ENCODE data around the gene PPY.
"Not testable (repeated sequence)": the region's sequence is repeated elsewhere in the genome, so short reads cannot be mapped to it uniquely, and the experiment has no call there.

Gene PPY

DNA sequence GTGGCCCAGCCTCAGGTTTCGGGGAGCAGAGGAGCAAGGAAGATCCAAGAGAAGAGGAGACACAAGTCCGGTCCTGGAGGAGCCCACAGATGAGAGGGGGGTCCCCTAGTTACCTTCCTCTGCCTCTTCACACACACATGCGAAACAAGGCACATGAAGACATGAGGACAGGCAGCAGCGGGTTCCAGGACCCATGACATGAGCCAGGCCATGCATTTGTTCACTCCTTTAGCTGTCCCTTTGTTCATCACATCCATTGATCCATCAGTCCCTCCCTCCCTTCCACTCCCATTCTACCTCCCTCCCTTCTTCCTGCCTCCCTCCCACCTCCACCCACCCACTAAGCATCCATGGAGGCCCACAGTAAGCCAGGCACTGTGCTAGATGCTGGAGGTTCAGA is 9.4 kb downstream of the PPY start:
- DNase-seq, result no peak
- TF ChIP-seq POLR2A (IDR thresholded peaks at IDR 0.05; ENCODE audit: low read length), result no peak
- TF ChIP-seq GATA1 (IDR thresholded peaks at IDR 0.05; ENCODE audit: low read depth, low read length), result no peak

DNA sequence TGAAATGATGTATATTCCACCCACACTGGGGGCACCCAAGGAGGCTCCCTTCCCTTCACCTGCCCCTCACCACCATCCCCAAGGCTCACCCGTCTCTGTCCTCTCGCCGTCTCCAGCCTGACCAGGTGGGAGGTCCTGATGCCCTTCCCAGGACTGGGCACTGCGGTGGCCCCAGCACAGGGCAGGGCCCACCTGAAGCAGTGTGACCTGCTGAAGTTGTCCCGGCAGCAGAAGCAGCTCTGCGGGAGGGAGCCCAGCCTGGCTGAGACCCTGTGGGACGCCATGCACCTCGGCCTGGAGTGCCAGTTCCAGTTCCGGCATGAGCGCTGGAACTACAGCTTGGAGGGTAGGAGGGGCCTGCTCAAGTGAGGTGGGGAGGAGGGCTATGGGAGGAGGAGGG is 9.9 kb downstream of the PPY start:
- DNase-seq, result no peak
- no peak for TF ChIP-seq GATA1 (IDR thresholded peaks at IDR 0.05; ENCODE audit: low read depth, low read length)
- no peak for TF ChIP-seq POLR2A (IDR thresholded peaks at IDR 0.05; ENCODE audit: low read length)

DNA sequence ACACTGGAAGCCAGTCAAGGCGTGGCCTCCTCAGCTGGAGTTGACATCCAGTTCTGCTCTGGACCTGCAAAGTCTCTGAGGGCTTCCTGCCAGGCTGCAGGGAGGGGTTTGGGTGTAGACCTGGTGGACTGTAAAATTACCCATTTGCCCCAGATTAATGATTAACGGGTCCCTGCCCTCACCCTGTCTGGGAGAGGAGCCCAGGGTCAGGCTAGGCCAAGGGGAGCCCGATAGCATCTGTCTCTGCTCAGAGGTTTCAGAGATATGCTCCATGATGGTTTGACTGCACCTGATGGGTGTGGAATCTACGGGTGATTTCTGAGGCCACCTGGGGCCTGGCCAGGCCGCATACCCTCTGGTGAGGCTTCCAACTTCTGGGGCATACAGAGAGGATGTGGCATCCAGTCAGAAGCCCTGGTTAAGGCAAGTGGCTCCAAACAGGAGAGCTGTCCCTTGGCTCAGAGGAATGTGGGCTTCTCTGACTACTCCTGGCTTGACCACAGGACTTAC is 11.2 kb downstream of the PPY start:
- TF ChIP-seq POLR2A (IDR thresholded peaks at IDR 0.05; ENCODE audit: low read length) (no peak), GATA1 (IDR thresholded peaks at IDR 0.05; ENCODE audit: low read depth, low read length) (no peak)
- no peak for DNase-seq

DNA sequence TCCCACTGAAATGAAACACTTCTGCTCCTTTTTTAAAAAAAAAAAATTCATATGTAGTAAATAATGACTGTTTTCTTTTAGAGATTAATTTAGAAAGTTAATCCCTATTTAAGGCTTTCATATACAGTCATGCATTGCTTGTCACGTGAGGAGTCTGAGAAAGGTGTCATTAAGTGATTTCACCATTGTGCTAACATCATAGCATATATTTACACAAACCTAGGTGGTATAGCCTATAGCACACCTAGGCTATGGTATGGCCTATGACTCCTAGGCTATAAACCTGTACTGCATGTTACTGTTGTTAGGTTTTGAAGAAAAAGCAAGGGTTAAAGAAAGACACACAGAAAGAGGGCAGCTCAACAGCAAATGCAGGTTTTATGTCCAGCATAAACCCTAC is 13.7 kb downstream of the PPY start:
- TF ChIP-seq GATA1 (IDR thresholded peaks at IDR 0.05; ENCODE audit: low read depth, low read length) (no peak), POLR2A (IDR thresholded peaks at IDR 0.05; ENCODE audit: low read length) (no peak)
- no peak for DNase-seq

DNA sequence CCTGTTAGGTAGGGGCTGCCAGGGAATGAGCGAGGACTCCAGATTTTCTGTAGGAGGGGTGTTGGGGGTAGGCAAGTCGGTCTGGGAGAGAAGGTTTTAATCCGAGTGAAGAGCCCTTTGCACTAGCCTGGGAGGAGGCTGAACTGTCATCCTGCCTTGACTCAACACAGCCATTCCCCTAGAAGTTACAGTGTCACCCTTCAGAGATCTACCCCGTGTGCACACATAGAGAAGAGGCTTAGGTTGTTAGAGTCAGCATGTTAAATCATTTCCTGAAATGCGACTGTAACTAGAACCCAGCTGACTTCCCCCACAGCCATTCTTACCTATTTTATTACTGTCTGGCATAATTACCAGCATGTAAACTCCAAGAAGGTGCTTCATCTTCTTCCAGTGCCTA is 14.3 kb downstream of the PPY start:
- DNase-seq, result not testable (repeated sequence)

DNA sequence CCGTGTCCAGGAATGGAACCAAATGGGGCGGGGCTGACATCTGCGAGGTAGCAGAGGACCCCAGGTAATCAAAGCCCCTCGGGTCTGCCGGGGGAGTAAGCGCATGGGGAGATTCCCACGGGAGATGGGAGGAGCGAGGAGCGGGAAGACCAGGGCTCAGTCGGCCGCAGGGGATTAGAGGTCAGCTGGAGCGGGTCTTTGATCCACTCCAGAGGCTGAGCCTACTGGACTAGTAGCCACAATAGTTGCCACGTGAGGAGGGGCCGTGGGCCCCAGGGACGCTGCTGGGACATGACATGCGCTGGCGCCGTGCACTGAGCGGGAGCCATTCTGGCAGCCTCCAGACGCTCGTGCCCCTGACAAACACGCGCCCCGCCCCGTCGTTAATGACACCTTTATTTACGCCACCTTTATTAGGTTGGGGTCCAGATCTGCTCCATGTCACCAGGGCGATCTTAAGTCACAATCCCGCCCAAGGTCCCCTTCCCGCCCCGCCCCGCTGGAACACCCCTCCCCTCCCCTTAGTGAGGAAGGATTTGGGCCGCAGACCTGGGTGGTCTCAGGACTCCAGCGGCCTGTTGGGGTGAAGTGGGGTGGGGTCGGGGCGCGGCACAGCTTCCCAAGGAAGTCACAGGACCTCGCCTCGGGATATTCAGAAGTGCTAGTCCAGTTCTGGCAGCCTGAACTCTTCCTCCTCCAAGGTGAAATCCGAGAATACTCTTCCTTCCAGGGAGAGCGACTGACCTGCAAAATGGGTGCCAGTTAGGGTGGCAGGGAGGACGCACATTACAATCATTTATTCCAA is 15.0 kb downstream of the PPY start:
- DNase-seq, result no peak

DNA sequence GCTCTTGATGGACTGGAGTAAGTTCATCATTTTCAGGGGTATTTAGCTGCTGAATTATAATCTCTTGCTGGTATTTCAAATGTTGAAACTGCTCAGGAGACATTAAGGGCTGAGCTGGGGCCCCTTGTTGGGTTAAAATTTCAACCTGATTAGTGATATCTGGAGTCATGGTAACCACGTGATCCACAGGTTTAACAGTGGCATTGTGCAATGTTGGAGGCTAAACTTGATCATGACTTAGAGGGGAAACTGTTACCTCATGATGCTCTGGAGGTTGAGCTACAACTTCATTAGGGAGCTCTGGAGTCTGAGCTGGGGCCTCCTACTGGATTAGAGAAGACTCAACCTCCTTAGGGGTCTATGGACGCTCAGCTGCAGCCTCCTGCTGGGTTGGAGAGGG is 17.7 kb downstream of the PPY start:
- no peak for DNase-seq
- TF ChIP-seq POLR2A (IDR thresholded peaks at IDR 0.05; ENCODE audit: low read length) (no peak), GATA1 (IDR thresholded peaks at IDR 0.05; ENCODE audit: low read depth, low read length) (no peak)

More for the DNA sequence above, 15.0 kb downstream of the PPY start:
- TF ChIP-seq GATA1 (IDR thresholded peaks at IDR 0.05; ENCODE audit: low read depth, low read length) (no peak), POLR2A (IDR thresholded peaks at IDR 0.05; ENCODE audit: low read length) (no peak)

DNA sequence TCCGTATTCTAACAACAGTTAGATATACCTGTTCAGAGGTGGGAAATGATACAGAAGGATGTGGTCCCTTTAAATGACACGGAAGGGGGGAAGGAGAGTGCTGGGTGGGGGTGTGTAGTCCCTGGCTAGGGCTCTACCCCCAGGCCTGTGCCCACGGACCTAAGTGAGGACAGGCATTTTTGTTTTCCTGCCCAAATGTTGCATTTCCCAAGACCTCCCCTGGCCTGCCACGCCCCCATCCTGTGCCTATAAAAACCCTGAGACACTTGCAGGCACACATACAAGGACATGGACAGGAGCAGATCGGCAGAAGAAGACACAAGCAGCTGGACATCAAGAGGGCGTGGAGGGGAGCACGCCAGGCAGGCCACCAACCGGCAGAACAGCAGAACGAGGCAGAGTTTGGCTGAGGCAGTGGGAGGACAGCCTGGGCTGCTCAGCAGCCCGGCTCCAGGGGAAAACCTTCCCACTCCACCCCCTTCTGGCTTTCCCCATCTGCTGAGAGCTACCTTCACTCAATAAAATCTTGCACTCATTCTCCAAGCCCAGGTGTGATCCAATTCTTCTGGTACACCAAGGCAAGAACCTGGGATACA is 21.7 kb downstream of the PPY start:
- DNase-seq, result no peak
- no peak for TF ChIP-seq GATA1 (IDR thresholded peaks at IDR 0.05; ENCODE audit: low read depth, low read length)
- TF ChIP-seq POLR2A (IDR thresholded peaks at IDR 0.05; ENCODE audit: low read length), result no peak

DNA sequence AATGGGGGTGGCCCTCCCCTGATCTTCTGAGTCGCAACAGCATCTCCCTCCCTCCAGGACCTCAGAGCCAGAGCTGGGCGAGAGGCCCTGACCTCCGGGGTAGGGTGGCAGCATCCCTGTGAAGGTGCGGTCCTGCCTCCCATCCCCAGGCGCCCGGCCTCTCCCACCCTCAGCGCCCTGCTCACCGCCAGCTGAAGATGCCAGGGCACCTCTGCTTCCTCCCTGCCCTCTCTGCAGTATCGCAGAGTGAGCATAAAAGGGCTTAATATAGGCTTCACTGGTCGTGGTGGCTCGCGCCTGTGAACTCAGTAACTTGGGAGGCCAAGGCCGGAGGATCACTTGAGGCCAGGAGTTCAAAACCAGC is 24.3 kb downstream of the PPY start:
- DNase-seq, result no peak
- TF ChIP-seq POLR2A (IDR thresholded peaks at IDR 0.05; ENCODE audit: low read length) (no peak), GATA1 (IDR thresholded peaks at IDR 0.05; ENCODE audit: low read depth, low read length) (no peak)

DNA sequence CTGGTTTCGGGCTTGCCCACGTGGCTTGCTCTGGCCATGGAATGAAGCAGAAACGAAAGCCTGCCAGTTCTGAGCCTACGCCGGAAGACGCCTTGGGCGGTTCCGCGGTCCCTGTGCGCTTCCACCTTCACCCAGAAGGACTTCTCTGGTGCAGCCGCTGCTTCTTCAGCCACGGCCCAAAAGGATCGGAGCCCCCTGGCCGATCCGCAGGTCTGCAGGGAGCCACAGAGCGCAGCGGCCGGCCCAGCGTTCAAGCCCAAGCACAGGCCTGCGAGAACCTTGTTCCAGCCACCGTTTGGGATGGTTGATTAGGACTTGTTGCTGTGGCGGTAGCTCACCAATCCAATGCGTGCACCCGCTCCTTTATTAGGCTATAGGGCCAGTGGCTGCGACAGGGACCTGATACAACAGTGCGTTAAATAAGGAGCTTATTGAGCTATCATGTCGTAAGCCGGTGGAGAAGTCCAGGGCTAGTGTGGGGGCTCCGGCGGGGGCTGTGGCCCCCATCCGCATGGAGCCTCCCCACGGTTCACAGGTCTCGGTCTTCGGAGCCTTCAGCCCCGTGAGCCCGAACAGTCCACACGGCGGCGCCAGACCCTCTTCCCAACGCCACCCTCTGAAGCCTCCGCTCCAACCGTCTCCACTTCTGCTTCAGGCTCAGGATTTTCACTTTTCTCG is 24.8 kb downstream of the PPY start:
- TF ChIP-seq POLR2A (IDR thresholded peaks at IDR 0.05; ENCODE audit: low read length) (no peak), GATA1 (IDR thresholded peaks at IDR 0.05; ENCODE audit: low read depth, low read length) (no peak)
- peak; percentile 26 to 42 for DNase-seq

DNA sequence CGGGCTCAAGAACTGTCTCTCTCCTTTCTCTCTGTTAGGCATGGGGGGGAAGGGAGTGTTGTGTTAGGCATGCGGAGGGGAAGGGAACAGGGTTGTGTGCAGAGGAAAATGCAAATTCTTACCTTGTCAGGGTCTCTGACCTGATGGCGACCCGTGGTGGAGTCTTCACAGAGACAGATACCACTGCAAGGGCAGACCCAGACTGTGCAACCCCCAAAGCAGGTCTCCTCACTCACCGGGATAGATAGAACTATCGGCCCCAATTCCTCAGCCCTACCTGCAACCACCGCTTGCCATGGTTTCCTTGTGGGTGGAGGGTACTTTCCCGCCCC is 25.3 kb downstream of the PPY start:
- TF ChIP-seq POLR2A (IDR thresholded peaks at IDR 0.05; ENCODE audit: low read length), result no peak
- no peak for TF ChIP-seq GATA1 (IDR thresholded peaks at IDR 0.05; ENCODE audit: low read depth, low read length)
- no peak for DNase-seq

DNA sequence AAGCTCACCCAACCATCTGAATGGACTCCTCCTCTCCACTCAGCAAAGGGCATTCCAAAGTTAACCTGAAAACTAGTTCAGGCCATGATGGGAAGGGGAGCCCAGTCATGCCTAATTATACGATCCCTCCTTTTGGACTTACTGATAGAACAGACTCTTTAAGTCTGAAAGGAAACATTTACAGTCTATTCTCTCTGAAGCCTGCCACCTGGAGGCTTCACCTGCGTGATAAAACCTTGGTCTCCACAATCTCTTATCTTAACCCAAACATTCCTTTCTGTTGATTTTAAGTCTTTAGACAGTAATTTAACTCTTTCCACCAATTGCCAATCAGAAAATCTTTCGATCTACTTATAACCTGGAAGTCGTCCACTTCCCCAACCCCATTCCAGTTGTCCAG is 25.9 kb downstream of the PPY start:
- TF ChIP-seq POLR2A (IDR thresholded peaks at IDR 0.05; ENCODE audit: low read length) (no peak), GATA1 (IDR thresholded peaks at IDR 0.05; ENCODE audit: low read depth, low read length) (no peak)
- no peak for DNase-seq

DNA sequence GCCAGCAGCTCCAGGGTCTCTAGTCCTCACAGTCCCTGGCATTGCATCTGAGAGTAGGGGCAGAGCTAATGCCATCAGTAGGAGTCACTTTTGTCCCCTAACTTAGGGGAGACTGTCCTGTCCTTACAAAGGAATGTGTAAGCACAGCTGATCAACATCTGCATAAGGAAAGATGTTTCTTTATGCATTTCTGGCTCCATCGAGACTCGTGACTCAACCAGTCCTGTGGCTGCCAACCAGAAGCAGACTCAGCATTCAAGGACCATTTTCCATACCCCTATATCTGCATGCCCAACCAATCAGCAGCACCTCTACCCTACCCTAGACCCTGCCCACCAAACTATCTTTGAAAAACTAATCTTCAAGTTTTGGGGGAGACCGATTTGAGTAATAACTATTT is 26.7 kb downstream of the PPY start:
- TF ChIP-seq GATA1 (IDR thresholded peaks at IDR 0.05; ENCODE audit: low read depth, low read length) (no peak), POLR2A (IDR thresholded peaks at IDR 0.05; ENCODE audit: low read length) (no peak)
- DNase-seq, result no peak

DNA sequence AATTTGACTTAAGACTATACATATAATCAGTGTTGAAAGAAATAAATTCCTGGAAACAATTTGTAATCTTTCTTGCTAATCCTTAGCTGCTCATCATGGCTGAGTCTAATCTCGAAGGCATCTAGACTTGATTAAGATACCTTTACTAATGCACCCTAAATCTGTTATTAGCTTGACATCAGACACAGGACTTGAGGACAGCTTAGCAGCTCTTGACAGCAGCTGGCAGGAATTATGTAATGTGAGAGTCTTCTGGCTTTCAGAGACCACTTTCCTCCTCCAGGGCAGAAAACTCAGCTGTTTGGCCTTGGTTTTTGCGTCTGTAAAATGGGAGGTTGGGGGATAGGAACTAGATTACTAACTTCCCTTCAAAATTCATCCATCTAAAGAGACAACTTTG is 27.8 kb downstream of the PPY start:
- no peak for TF ChIP-seq POLR2A (IDR thresholded peaks at IDR 0.05; ENCODE audit: low read length)
- no peak for TF ChIP-seq GATA1 (IDR thresholded peaks at IDR 0.05; ENCODE audit: low read depth, low read length)
- no peak for DNase-seq

DNA sequence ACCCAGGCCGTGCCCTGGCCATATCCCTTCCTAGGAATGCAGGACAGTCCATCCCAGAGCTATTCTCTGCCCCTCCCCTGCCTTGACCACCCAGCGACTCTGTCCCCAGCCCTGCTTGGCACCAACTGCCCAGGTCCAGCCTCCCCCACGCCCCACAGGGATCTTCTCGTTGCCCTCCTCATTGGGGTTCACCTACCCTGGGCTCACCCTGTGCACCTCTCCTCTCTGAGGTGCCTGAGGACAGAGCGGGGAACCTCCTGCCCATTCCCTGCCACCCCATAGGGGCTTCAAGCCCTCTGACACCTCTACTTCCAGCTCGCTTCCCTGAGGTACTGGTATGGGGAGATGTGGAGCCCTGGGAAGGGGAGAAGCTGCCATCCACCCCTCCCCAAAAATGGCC is 28.7 kb downstream of the PPY start:
- TF ChIP-seq POLR2A (IDR thresholded peaks at IDR 0.05; ENCODE audit: low read length) (no peak), GATA1 (IDR thresholded peaks at IDR 0.05; ENCODE audit: low read depth, low read length) (no peak)
- DNase-seq, result no peak

Measured in erythroblast (primary cell).